Fibroblast of skin of left quadriceps (primary cell): ENCODE data around the gene OSBPL2.

Experiments used
- DNase-seq, 2 experiments: peaks; one replicate each; pipeline ENCODE4 v3.0.0-alpha.2; 2013; ENCODE audit warnings: low read depth in 2 of 2

The OSBPL2 gene

GRCh38 chr20:62313021-62313420 lies 74.7 kb downstream of the OSBPL2 start:
- no peak for DNase-seq

GRCh38 chr20:62313460-62314338 lies 75.4 kb downstream of the OSBPL2 start:
- DNase-seq: no peak

GRCh38 chr20:62314339-62314638 lies 76.0 kb downstream of the OSBPL2 start:
- no peak for DNase-seq

- DNase-seq: no peak
Observed at GRCh38 chr20:62314711-62315302, 76.5 kb downstream of the OSBPL2 start.

- DNase-seq: no peak
Observed at GRCh38 chr20:62315773-62316172, 77.5 kb downstream of the OSBPL2 start.

GRCh38 chr20:62316331-62317166 lies 78.2 kb downstream of the OSBPL2 start:
- no peak for DNase-seq

GRCh38 chr20:62317167-62317655 lies 78.9 kb downstream of the OSBPL2 start:
- DNase-seq: no peak

GRCh38 chr20:62318400-62319345 lies 80.4 kb downstream of the OSBPL2 start:
- no peak for DNase-seq

GRCh38 chr20:62319346-62319909 lies 81.1 kb downstream of the OSBPL2 start:
- DNase-seq: no peak

- DNase-seq: no peak
Observed at GRCh38 chr20:62320581-62321354, 82.4 kb downstream of the OSBPL2 start.

- no peak for DNase-seq
Observed at GRCh38 chr20:62321521-62321948, 83.2 kb downstream of the OSBPL2 start.

- DNase-seq: no peak
Observed at GRCh38 chr20:62321975-62322374, 83.7 kb downstream of the OSBPL2 start.

- DNase-seq: no peak
Observed at GRCh38 chr20:62322492-62323041, 84.2 kb downstream of the OSBPL2 start.

- DNase-seq: no peak
Observed at GRCh38 chr20:62323146-62323979, 85.0 kb downstream of the OSBPL2 start.

- no peak for DNase-seq
Observed at GRCh38 chr20:62323980-62324906, 85.9 kb downstream of the OSBPL2 start.

GRCh38 chr20:62325172-62325905 lies 87.0 kb downstream of the OSBPL2 start:
- no peak for DNase-seq

GRCh38 chr20:62326559-62326958 lies 88.2 kb downstream of the OSBPL2 start:
- no peak for DNase-seq
